Activated T-helper 17 cell treated with anti-CD3 and anti-CD28 coated beads, Interleukin-2, amount 50 U/mL, for 72 hours (primary cell): ENCODE data around the gene PDCD4. TPM values are rescaled to one million over a fixed set of nuclear protein-coding genes. Genes with fewer than 3 reads are reported as not detected.
A peak's percentile ranks its signal among the peaks of the same experiment; 100 is the strongest.

Experiments
- ATAC-seq: fragments of 150-1000 bp; cut with Tn5 transposase; replicated peaks from 2 replicates; pipeline ENCODE4 v1.10.0; 2021; ENCODE audit warnings: mild to moderate bottlenecking, moderate library complexity
- H3K27ac Mint-ChIP-seq: one replicate; pipeline ENCODE4 v1.8.0; 2022; ENCODE audit warnings: mixed read lengths
- H3K27me3 Mint-ChIP-seq: one replicate; pipeline ENCODE4 v1.8.0; 2022; ENCODE audit warnings: mixed read lengths
- H3K36me3 Mint-ChIP-seq: one replicate; pipeline ENCODE4 v1.8.0; 2022; ENCODE audit warnings: low read depth, mild to moderate bottlenecking, mixed read lengths
- H3K4me1 Mint-ChIP-seq: one replicate; pipeline ENCODE4 v1.8.0; 2022; ENCODE audit warnings: mixed read lengths
- H3K4me3 Mint-ChIP-seq: one replicate; pipeline ENCODE4 v1.8.0; 2022; ENCODE audit warnings: mild to moderate bottlenecking, mixed read lengths
- H3K9me3 Mint-ChIP-seq: one replicate; pipeline ENCODE4 v1.8.0; 2022; ENCODE audit warnings: mixed read lengths
- total RNA-seq, 2 donors: library from RNA; stranded (reverse); gene quantifications; one replicate each; pipeline ENCODE4 v1.2.3, GENCODE V29; 2022

The PDCD4 gene
- total RNA-seq, 2 donors from 2014 or later: 59.0 to 140 TPM

- no peaks in the 10 kb centered on the region for H3K27me3 Mint-ChIP-seq
- ATAC-seq: no peak
- H3K9me3 Mint-ChIP-seq: no peaks in the 10 kb centered on the region
- H3K36me3 Mint-ChIP-seq: peaks cover 50% of the 10 kb centered on the region
- peak overlapping the region; percentile 91 for H3K27ac Mint-ChIP-seq
- peaks cover 33% of the 10 kb centered on the region for H3K4me1 Mint-ChIP-seq
- peak overlapping the region; percentile 85 for H3K4me3 Mint-ChIP-seq
These were observed 1.5 kb downstream of the PDCD4 start for GRCh38 chr10:110872984-110873923.

GRCh38 chr10:110873951-110874350 lies 2.2 kb downstream of the PDCD4 start:
- Mint-ChIP-seq H3K9me3 (no peaks in the 10 kb centered on the region), H3K27me3 (no peaks in the 10 kb centered on the region), H3K36me3 (peaks cover 57% of the 10 kb centered on the region)

GRCh38 chr10:110876000-110876399 lies 4.3 kb downstream of the PDCD4 start:
- peaks cover 31% of the 10 kb centered on the region for H3K4me1 Mint-ChIP-seq
- H3K9me3 Mint-ChIP-seq: no peaks in the 10 kb centered on the region
- H3K4me3 Mint-ChIP-seq: peak overlapping the region; percentile 42
- peaks cover 73% of the 10 kb centered on the region for H3K36me3 Mint-ChIP-seq
- no peaks in the 10 kb centered on the region for H3K27me3 Mint-ChIP-seq
- H3K27ac Mint-ChIP-seq: no peak overlapping the region
- ATAC-seq: no peak

More at GRCh38 chr10:110873951-110874350, 2.2 kb downstream of the PDCD4 start:
- Mint-ChIP-seq H3K4me1 (peaks cover 38% of the 10 kb centered on the region), H3K4me3 (peak overlapping the region; percentile 85), H3K27ac (peak overlapping the region; percentile 46)
- ATAC-seq: no peak

GRCh38 chr10:110876788-110877187 lies 5.1 kb downstream of the PDCD4 start:
- H3K4me1 Mint-ChIP-seq: peaks cover 31% of the 10 kb centered on the region
- no peak overlapping the region for H3K27ac Mint-ChIP-seq

GRCh38 chr10:110880012-110880411 lies 8.3 kb downstream of the PDCD4 start:
- Mint-ChIP-seq H3K27me3 (no peaks in the 10 kb centered on the region), H3K4me1 (peaks cover 36% of the 10 kb centered on the region), H3K4me3 (peak overlapping the region; percentile 57), H3K27ac (peak overlapping the region; percentile 76), H3K9me3 (no peaks in the 10 kb centered on the region), H3K36me3 (peaks cover 88% of the 10 kb centered on the region)
- peak; percentile 61 for ATAC-seq

More at GRCh38 chr10:110876788-110877187, 5.1 kb downstream of the PDCD4 start:
- no peak for ATAC-seq
- Mint-ChIP-seq H3K36me3 (peaks cover 76% of the 10 kb centered on the region), H3K27me3 (no peaks in the 10 kb centered on the region), H3K9me3 (no peaks in the 10 kb centered on the region), H3K4me3 (peak overlapping the region; percentile 0)

GRCh38 chr10:110881247-110881646 lies 9.5 kb downstream of the PDCD4 start:
- no peak for ATAC-seq
- peaks cover 40% of the 10 kb centered on the region for H3K4me1 Mint-ChIP-seq
- peaks cover 87% of the 10 kb centered on the region for H3K36me3 Mint-ChIP-seq
- H3K9me3 Mint-ChIP-seq: no peaks in the 10 kb centered on the region
- no peaks in the 10 kb centered on the region for H3K27me3 Mint-ChIP-seq
- H3K4me3 Mint-ChIP-seq: peak overlapping the region; percentile 10
- peak overlapping the region; percentile 4 for H3K27ac Mint-ChIP-seq

GRCh38 chr10:110881905-110882304 lies 10.2 kb downstream of the PDCD4 start:
- peak overlapping the region; percentile 37 for H3K4me3 Mint-ChIP-seq
- H3K27ac Mint-ChIP-seq: no peak overlapping the region

GRCh38 chr10:110883924-110884323 lies 12.2 kb downstream of the PDCD4 start:
- Mint-ChIP-seq H3K27ac (peak overlapping the region; percentile 70), H3K4me3 (peak overlapping the region; percentile 67), H3K27me3 (no peaks in the 10 kb centered on the region), H3K36me3 (peaks cover 87% of the 10 kb centered on the region), H3K9me3 (no peaks in the 10 kb centered on the region), H3K4me1 (peaks cover 31% of the 10 kb centered on the region)
- ATAC-seq: peak; percentile 66

More at GRCh38 chr10:110881905-110882304, 10.2 kb downstream of the PDCD4 start:
- Mint-ChIP-seq H3K4me1 (peaks cover 42% of the 10 kb centered on the region), H3K27me3 (no peaks in the 10 kb centered on the region), H3K36me3 (peaks cover 89% of the 10 kb centered on the region), H3K9me3 (no peaks in the 10 kb centered on the region)
- no peak for ATAC-seq

- no peak for ATAC-seq
- H3K27ac Mint-ChIP-seq: peak overlapping the region; percentile 8
- H3K9me3 Mint-ChIP-seq: no peaks in the 10 kb centered on the region
- H3K4me3 Mint-ChIP-seq: peak overlapping the region; percentile 45
- H3K27me3 Mint-ChIP-seq: no peaks in the 10 kb centered on the region
- H3K36me3 Mint-ChIP-seq: peaks cover 91% of the 10 kb centered on the region
- peaks cover 18% of the 10 kb centered on the region for H3K4me1 Mint-ChIP-seq
These were observed 14.4 kb downstream of the PDCD4 start for GRCh38 chr10:110885932-110886674.

- H3K9me3 Mint-ChIP-seq: no peaks in the 10 kb centered on the region
- H3K27ac Mint-ChIP-seq: peak overlapping the region; percentile 22
- ATAC-seq: peak; percentile 38
- no peaks in the 10 kb centered on the region for H3K27me3 Mint-ChIP-seq
- H3K4me3 Mint-ChIP-seq: no peak overlapping the region
- peaks cover 91% of the 10 kb centered on the region for H3K36me3 Mint-ChIP-seq
- H3K4me1 Mint-ChIP-seq: peaks cover 18% of the 10 kb centered on the region
These were observed 15.8 kb downstream of the PDCD4 start for GRCh38 chr10:110887560-110887959.

- Mint-ChIP-seq H3K27me3 (no peaks in the 10 kb centered on the region), H3K4me3 (no peak overlapping the region), H3K36me3 (peaks cover 91% of the 10 kb centered on the region), H3K9me3 (no peaks in the 10 kb centered on the region), H3K4me1 (peaks cover 14% of the 10 kb centered on the region), H3K27ac (peak overlapping the region; percentile 54)
- no peak for ATAC-seq
These were observed 21.0 kb downstream of the PDCD4 start for GRCh38 chr10:110892602-110893288.

GRCh38 chr10:110893559-110894179 lies 21.9 kb downstream of the PDCD4 start:
- H3K27ac Mint-ChIP-seq: peak overlapping the region; percentile 45

GRCh38 chr10:110897184-110897583 lies 25.5 kb downstream of the PDCD4 start:
- H3K27me3 Mint-ChIP-seq: no peaks in the 10 kb centered on the region
- no peaks in the 10 kb centered on the region for H3K9me3 Mint-ChIP-seq
- ATAC-seq: no peak
- no peak overlapping the region for H3K4me3 Mint-ChIP-seq
- H3K4me1 Mint-ChIP-seq: peaks cover 24% of the 10 kb centered on the region
- peaks cover 93% of the 10 kb centered on the region for H3K36me3 Mint-ChIP-seq
- no peak overlapping the region for H3K27ac Mint-ChIP-seq

More at GRCh38 chr10:110893559-110894179, 21.9 kb downstream of the PDCD4 start:
- Mint-ChIP-seq H3K36me3 (peaks cover 93% of the 10 kb centered on the region), H3K4me3 (no peak overlapping the region), H3K9me3 (no peaks in the 10 kb centered on the region), H3K27me3 (no peaks in the 10 kb centered on the region), H3K4me1 (peaks cover 14% of the 10 kb centered on the region)
- ATAC-seq: peak; percentile 78

- no peaks in the 10 kb centered on the region for H3K27me3 Mint-ChIP-seq
- ATAC-seq: no peak
- peaks cover 97% of the 10 kb centered on the region for H3K36me3 Mint-ChIP-seq
- H3K4me3 Mint-ChIP-seq: no peak overlapping the region
- H3K9me3 Mint-ChIP-seq: no peaks in the 10 kb centered on the region
- peaks cover 34% of the 10 kb centered on the region for H3K4me1 Mint-ChIP-seq
- no peak overlapping the region for H3K27ac Mint-ChIP-seq
These were observed 26.7 kb downstream of the PDCD4 start for GRCh38 chr10:110898391-110898790.
